K562 (cell line): ENCODE results near the gene SAMD4A. TPM values are rescaled to one million over a fixed set of nuclear protein-coding genes. Genes with fewer than 3 reads are reported as not detected.

Experiments
- ATAC-seq: fragments of 200-7000 bp; cut with Tn5 transposase; 3 replicates; pipeline ENCODE4 v1.9.1; 2020; ENCODE audit warnings: moderate library complexity
- BruUV-seq: library from RNA; stranded (reverse); fragments of 400-500 nt; replicated peaks from 2 replicates; lab custom pipeline; 2021; lab: Mats Ljungman, UMichigan
- CTCF ChIA-PET: fragments of 300-600 bp; formaldehyde crosslinking; extraction: SDS; loops from one replicate; lab custom pipeline; 2021; ENCODE audit warnings: low intra/inter-chr PET ratio; lab: Yijun Ruan, JAX
- POLR2A ChIA-PET: fragments of 300-600, 350-650 bp; sonication (Branson Sonifier 250); formaldehyde crosslinking; extraction: SDS; loops from one replicate; lab custom pipeline; 2021; ENCODE audit warnings: antibody characterized with exemption, inconsistent platforms; lab: Yijun Ruan, JAX
- DNase-seq, 4 experiments: peaks; one replicate each; pipeline versions ENCODE4 v3.0.0 to v3.0.0-alpha.2; 2011 to 2018; ENCODE audit warnings: low spot score in 3 of 4, mixed read lengths in 3 of 4; ENCODE audit errors: extremely low read depth in 1 of 4
- FAIRE-seq: peaks from 2 replicates; lab custom pipeline; 2011; peaks lifted over from hg19 to GRCh38; lab: Jason Lieb, UNC
- H2AFZ ChIP-seq: 2 replicates; pipeline ENCODE4 v1.6.0; 2011; ENCODE audit warnings: low read depth, low read length, control low read depth, inconsistent platforms
- H3K27ac ChIP-seq: fragments of 200-600 bp; 3 replicates; pipeline ENCODE4 v1.8.0; 2011; ENCODE audit warnings: low read depth, mild to moderate bottlenecking, control low read depth, inconsistent platforms, low read length, moderate library complexity, mixed read lengths; ENCODE audit errors: extremely low read depth
- H3K27me3 ChIP-seq, 2 experiments: fragments of 300-600 bp in 1 of 2; 2 replicates in 1 of 2; 3 replicates in 1 of 2; pipeline versions ENCODE4 v1.6.0 to v1.8.0; 2011; ENCODE audit warnings: inconsistent platforms in 2 of 2, low read length in 2 of 2, mild to moderate bottlenecking in 1 of 2, mixed read lengths in 1 of 2, moderate library complexity in 1 of 2; ENCODE audit not compliant: control insufficient read depth in 2 of 2, insufficient read depth in 2 of 2
- H3K36me3 ChIP-seq: fragments of 300-600 bp; 3 replicates; pipeline ENCODE4 v1.8.0; 2011; ENCODE audit warnings: mild to moderate bottlenecking, low read length, inconsistent platforms; ENCODE audit not compliant: control insufficient read depth, insufficient read depth
- H3K4me1 ChIP-seq, 2 experiments: fragments of 200-600 bp in 1 of 2; replicated peaks in 1 of 2; 2 replicates in 1 of 2; 3 replicates in 1 of 2; pipeline versions ENCODE4 v1.5.1 to v1.8.0; 2011; ENCODE audit warnings: inconsistent platforms in 2 of 2, low read length in 2 of 2, mild to moderate bottlenecking in 1 of 2, mixed read lengths in 1 of 2, moderate library complexity in 1 of 2; ENCODE audit not compliant: control insufficient read depth in 2 of 2, insufficient read depth in 2 of 2
- H3K4me2 ChIP-seq: 2 replicates; pipeline ENCODE4 v1.6.1; 2011; ENCODE audit warnings: low read length, control low read depth, inconsistent platforms, mixed read lengths; ENCODE audit not compliant: insufficient read depth
- H3K4me3 ChIP-seq: fragments of 200-600 bp; sonication (generic), shearing (Covaris generic); 2 replicates; pipeline ENCODE4 v1.5.1; 2016; ENCODE audit warnings: control low read depth, inconsistent platforms
- H3K79me2 ChIP-seq: fragments of 200-600 bp; 3 replicates; pipeline ENCODE4 v1.8.0; 2011; ENCODE audit warnings: low read length, inconsistent platforms; ENCODE audit not compliant: control insufficient read depth, insufficient read depth
- H3K9ac ChIP-seq, 2 experiments: 2 replicates each; pipeline versions ENCODE4 v1.6.0 to v1.6.1; 2011; ENCODE audit warnings: low read depth in 2 of 2, low read length in 2 of 2, control low read depth in 1 of 2, inconsistent platforms in 1 of 2, mild to moderate bottlenecking in 1 of 2, mixed read lengths in 1 of 2; ENCODE audit not compliant: insufficient read depth in 1 of 2
- H3K9me1 ChIP-seq: one replicate; pipeline ENCODE4 v1.6.0; 2011; ENCODE audit warnings: inconsistent platforms, mild to moderate bottlenecking, low read length, moderate library complexity; ENCODE audit not compliant: control insufficient read depth, insufficient read depth
- H3K9me3 ChIP-seq: replicated peaks from 2 replicates; pipeline ENCODE4 v1.5.1; 2011; ENCODE audit warnings: low read depth, low read length, inconsistent platforms; ENCODE audit not compliant: control insufficient read depth, insufficient read depth
- H4K20me1 ChIP-seq: replicated peaks from 2 replicates; pipeline ENCODE4 v1.6.1; 2011; ENCODE audit warnings: low read length, inconsistent platforms, mixed read lengths; ENCODE audit not compliant: control insufficient read depth, insufficient read depth
- FOXO4 ChIP-seq: fragments of 450-650 bp; formaldehyde crosslinking; IDR thresholded peaks from 2 replicates; pipeline ENCODE4 v1.4.0; 2020; ENCODE audit warnings: mild to moderate bottlenecking, moderate library complexity
- HSF4 ChIP-seq: fragments of 250-450 bp; sonication (Bioruptor Pico); IDR thresholded peaks from 2 replicates; pipeline ENCODE4 v2.1.2; 2022; ENCODE audit warnings: mild to moderate bottlenecking, moderate library complexity, borderline replicate concordance
- KLF1 ChIP-seq: fragments of 450-650 bp; IDR thresholded peaks from 2 replicates; pipeline ENCODE4 v1.6.1; 2016; ENCODE audit warnings: missing genetic modification characterization, missing compliant biosample characterization
- NBN ChIP-seq: fragments of 450-650 bp; IDR thresholded peaks from 2 replicates; pipeline ENCODE4 v1.6.1; 2016; ENCODE audit warnings: low read depth, mild to moderate bottlenecking
- in situ Hi-C: fragments of 300-500 bp; cut with MboI; formaldehyde crosslinking; loops from 4 replicates; pipeline ENCODE4 v1.15.0; 2018; ENCODE audit warnings: inconsistent platforms, mixed read lengths
- intact Hi-C: fragments of 100-400 bp; cut with micrococcal nuclease; formaldehyde crosslinking; loops from 2 replicates; pipeline ENCODE4 v1.14.2; 2022
- polyA plus RNA-seq, 8 experiments: library from polyadenylated mRNA; depleted of rRNA in 4 of 8; stranded (reverse) in 5 of 8; unstranded in 3 of 8; fragments of >200 nt; fragmentation: Nextera tagmentation in 2 of 8; fragmentation: Illumina TruSeq in 1 of 8; extraction: Ambion mirVana in 2 of 8; extraction: Trizol in 1 of 8; gene quantifications; 2 replicates each; pipeline versions ENCODE4 v1.2.1 to v1.2.3, GENCODE V29; 2011 to 2014; ENCODE audit warnings: inconsistent platforms in 1 of 8, missing spikeins in 1 of 8
- total RNA-seq, 7 experiments: library from RNA; depleted of rRNA in 6 of 7; stranded (reverse); fragments of >200 nt in 6 of 7; fragmentation: Illumina TruSeq in 2 of 7; extraction: Trizol in 2 of 7; gene quantifications; 2 replicates each; pipeline versions ENCODE4 v1.2.1 to v1.2.3, GENCODE V29; 2011 to 2021; ENCODE audit warnings: low replicate concordance in 1 of 7
- TF ChIP-seq, protein P1 (sequence below): conservative IDR thresholded peaks from 2 replicates; pipeline ENCODE4 v1.6.1; 2011; ENCODE audit warnings: low read depth, mild to moderate bottlenecking, low read length; ENCODE audit not compliant: control insufficient read depth

The SAMD4A gene
- total and polyA plus RNA-seq, 9 of the 15 experiments (the other 6 are each of a cell fraction or from before 2014, with no cell fraction given) = 0.66 to 6.8 (median 3.3) TPM

DNA sequence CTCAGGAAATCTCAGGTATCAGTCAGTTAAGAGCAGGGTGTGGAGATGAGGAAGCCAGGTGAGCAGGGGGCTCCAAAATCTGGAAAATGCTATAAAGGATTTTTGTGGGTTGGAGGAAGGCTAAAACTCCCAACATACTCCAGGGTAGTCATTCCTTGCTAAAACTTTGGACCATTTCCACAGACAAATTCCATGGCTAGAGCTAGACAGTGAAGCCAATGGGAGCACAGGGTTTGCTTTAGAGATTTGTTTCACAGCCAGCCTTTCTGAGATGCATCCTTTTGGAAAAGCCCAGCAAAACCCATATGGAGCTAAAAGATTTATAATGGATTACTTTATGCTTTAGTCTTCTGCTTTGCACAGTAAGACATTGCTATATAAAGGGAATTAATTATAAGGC lies 146.5 kb downstream of the SAMD4A start:
- CTCF ChIA-PET = no interaction called here
- in situ Hi-C loops (no loop called here), intact Hi-C loops (no loop called here)
- TF ChIP-seq HSF4 (no peak), KLF1 (tag) (no peak), NBN (no peak), FOXO4 (CRISPR knock-in tag) (no peak)
- TF ChIP-seq, protein P1, sequence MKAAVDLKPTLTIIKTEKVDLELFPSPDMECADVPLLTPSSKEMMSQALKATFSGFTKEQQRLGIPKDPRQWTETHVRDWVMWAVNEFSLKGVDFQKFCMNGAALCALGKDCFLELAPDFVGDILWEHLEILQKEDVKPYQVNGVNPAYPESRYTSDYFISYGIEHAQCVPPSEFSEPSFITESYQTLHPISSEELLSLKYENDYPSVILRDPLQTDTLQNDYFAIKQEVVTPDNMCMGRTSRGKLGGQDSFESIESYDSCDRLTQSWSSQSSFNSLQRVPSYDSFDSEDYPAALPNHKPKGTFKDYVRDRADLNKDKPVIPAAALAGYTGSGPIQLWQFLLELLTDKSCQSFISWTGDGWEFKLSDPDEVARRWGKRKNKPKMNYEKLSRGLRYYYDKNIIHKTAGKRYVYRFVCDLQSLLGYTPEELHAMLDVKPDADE = no peak
- Histone ChIP-seq H3K9ac (no peak overlapping the region), H3K9me3 (0 out of 2 replicates have a peak, but pooled peaks cover 1% of the 10 kb centered on the region), H3K9me1 (no peaks in the 10 kb centered on the region), H4K20me1 (no peaks in the 10 kb centered on the region), H3K4me3 (no peak overlapping the region), H2AFZ (no peak overlapping the region), H3K27ac (no peak overlapping the region), H3K4me2 (no peak overlapping the region), H3K36me3 (peaks cover 18% of the 10 kb centered on the region; the same call in 2 of the 3 replicates), H3K4me1 (peaks cover 0 to 25% of the 10 kb centered on the region in 2 experiments; a peak in 2 of 5 replicates), H3K79me2 (peaks cover 65% of the 10 kb centered on the region), H3K27me3 (no peaks in the 10 kb centered on the region)
- POLR2A ChIA-PET = interaction anchor here (1.3 kb wide), 1 partner anchor 9 kb away, joined by 7 read pairs; no protein-coding TSS in a partner anchor
- DNase-seq (no peak), FAIRE-seq (no peak), ATAC-seq (no peak)
- BruUV-seq = no TSS peak
